Thyroid gland (tissue), 4 donors: ENCODE measurements around the gene SEC23IP. TPM values are rescaled to one million over a fixed set of nuclear protein-coding genes. Genes with fewer than 3 reads are reported as not detected.
"Not testable (repeated sequence)": the region's sequence is repeated elsewhere in the genome, so short reads cannot be mapped to it uniquely, and the experiment has no call there.

Source experiments
- DNase-seq, 2 donors: peaks; one replicate each; pipeline ENCODE4 v3.0.0-alpha.2; 2019
- H3K27ac ChIP-seq, 3 donors: fragments of 200-600 bp; sonication (generic); 1 replicate in 2 of 3; 2 replicates in 1 of 3; pipeline ENCODE4 v1.5.1; 2016 to 2019; ENCODE audit warnings: mild to moderate bottlenecking in 1 of 3, moderate library complexity in 1 of 3
- H3K27me3 ChIP-seq: fragments of 200-600 bp; sonication (generic); one replicate; pipeline ENCODE4 v1.5.1; 2019
- H3K36me3 ChIP-seq, 2 donors: fragments of 200-600 bp; sonication (generic); one replicate each; pipeline ENCODE4 v1.5.1; 2016 to 2019
- H3K4me1 ChIP-seq, 2 donors: fragments of 200-600 bp; sonication (generic); one replicate each; pipeline ENCODE4 v1.5.1; 2017 to 2019
- H3K4me3 ChIP-seq, 3 donors: fragments of 200-600 bp; sonication (generic); replicated peaks in 1 of 3; 1 replicate in 2 of 3; 2 replicates in 1 of 3; pipeline ENCODE4 v1.5.1; 2016; ENCODE audit warnings: mild to moderate bottlenecking in 1 of 3
- H3K9me3 ChIP-seq: fragments of 200-600 bp; sonication (generic); one replicate; pipeline ENCODE4 v1.5.1; 2017
- CTCF ChIP-seq, 6 experiments: fragments of 200-600 bp in 3 of 6; fragments of 450-650 bp in 3 of 6; sonication (generic) in 3 of 6; IDR thresholded peaks; one replicate each; pipeline ENCODE4 v1.5.1; 2016 to 2019; ENCODE audit warnings: antibody characterized with exemption in 6 of 6, mild to moderate bottlenecking in 2 of 6, inconsistent platforms in 1 of 6, moderate library complexity in 1 of 6
- POLR2A ChIP-seq, 2 donors: fragments of 450-650 bp; IDR thresholded peaks; one replicate each; pipeline ENCODE4 v1.6.1; 2017; ENCODE audit warnings: antibody characterized with exemption in 2 of 2, mild to moderate bottlenecking in 2 of 2, moderate library complexity in 1 of 2
- WGBS, 2 donors: methylation state at CpG; one replicate each; pipeline ENCODE4 v1.1.5; 2017; 5-methylcytosine and 5-hydroxymethylcytosine counted together
- intact Hi-C: fragments of 100-400 bp; cut with DNase I; formaldehyde crosslinking; loops from one replicate; pipeline ENCODE4 v1.15.1; 2023
- total RNA-seq, 4 donors: library from RNA; depleted of rRNA; stranded (reverse); fragments of >200 nt; gene quantifications; one replicate each; pipeline ENCODE4 v1.2.3, GENCODE V29; 2016

Gene SEC23IP
- total RNA-seq, 4 donors from 2014 or later = 16.0 to 34.0 (median 32.7) TPM

GRCh38 chr10:119903946-119904666 lies 11.6 kb downstream of the SEC23IP start:
- H3K4me3 ChIP-seq = no peak overlapping the region
- H3K4me1 ChIP-seq = peaks cover 0 to 2% of the 10 kb centered on the region in 2 donors
- intact Hi-C loops = loop anchor here (5.0 kb wide), 1 partner anchor 37 kb away; no protein-coding TSS in a partner anchor
- 91 to 95% methylated on average over 16 of the region's 16 CpGs for whole genome bisulfite sequencing, 2 donors
- DNase-seq = no peak
- no peak for TF ChIP-seq POLR2A (IDR thresholded peaks at IDR 0.05)
- no peak for TF ChIP-seq CTCF (IDR thresholded peaks at IDR 0.05)
- H3K27ac ChIP-seq = no peak overlapping the region
- H3K36me3 ChIP-seq = peaks cover 23 to 55% of the 10 kb centered on the region in 2 donors
- H3K9me3 ChIP-seq = no peaks in the 10 kb centered on the region
- no peaks in the 10 kb centered on the region for H3K27me3 ChIP-seq

- peaks cover 38 to 68% of the 10 kb centered on the region in 2 donors for H3K36me3 ChIP-seq
These were observed 15.2 kb downstream of the SEC23IP start for GRCh38 chr10:119907695-119908094.

GRCh38 chr10:119908166-119908565 lies 15.6 kb downstream of the SEC23IP start:
- H3K9me3 ChIP-seq = no peaks in the 10 kb centered on the region
- no peaks in the 10 kb centered on the region for H3K27me3 ChIP-seq
- TF ChIP-seq CTCF (IDR thresholded peaks at IDR 0.05) = no peak
- TF ChIP-seq POLR2A (IDR thresholded peaks at IDR 0.05) = no peak
- no peaks in the 10 kb centered on the region for H3K4me1 ChIP-seq
- intact Hi-C loops = no loop called here
- H3K4me3 ChIP-seq = no peak overlapping the region
- no peak for DNase-seq
- H3K36me3 ChIP-seq = peaks cover 43 to 68% of the 10 kb centered on the region in 2 donors
- H3K27ac ChIP-seq = no peak overlapping the region

More at GRCh38 chr10:119907695-119908094, 15.2 kb downstream of the SEC23IP start:
- H3K9me3 ChIP-seq, H3K27me3 ChIP-seq, DNase-seq, H3K27ac ChIP-seq, intact Hi-C loops, H3K4me3 ChIP-seq, H3K4me1 ChIP-seq: not testable (repeated sequence)
- WGBS, 2 donors = 96 to 97% methylated on average over 7 of the region's 7 CpGs

GRCh38 chr10:119910689-119911088 lies 18.2 kb downstream of the SEC23IP start:
- intact Hi-C loops = no loop called here
- H3K36me3 ChIP-seq = peaks cover 39 to 58% of the 10 kb centered on the region in 2 donors
- no peak overlapping the region for H3K4me3 ChIP-seq
- no peaks in the 10 kb centered on the region for H3K9me3 ChIP-seq
- no peak overlapping the region for H3K27ac ChIP-seq
- H3K27me3 ChIP-seq = no peaks in the 10 kb centered on the region
- WGBS, 2 donors = 97% methylated on average over 6 of the region's 6 CpGs
- no peaks in the 10 kb centered on the region for H3K4me1 ChIP-seq
- TF ChIP-seq CTCF (IDR thresholded peaks at IDR 0.05) (no peak), POLR2A (IDR thresholded peaks at IDR 0.05) (no peak)
- DNase-seq = no peak

- no peak for TF ChIP-seq POLR2A (IDR thresholded peaks at IDR 0.05)
- no peak for TF ChIP-seq CTCF (IDR thresholded peaks at IDR 0.05)
- no peaks in the 10 kb centered on the region for H3K27me3 ChIP-seq
- H3K36me3 ChIP-seq = peaks cover 44 to 61% of the 10 kb centered on the region in 2 donors
- no peaks in the 10 kb centered on the region for H3K4me1 ChIP-seq
- intact Hi-C loops = no loop called here
- no peak for DNase-seq
- H3K27ac ChIP-seq = no peak overlapping the region
- WGBS, 2 donors = 79 to 86% methylated on average over 3 of the region's 3 CpGs
- H3K9me3 ChIP-seq = no peaks in the 10 kb centered on the region
- no peak overlapping the region for H3K4me3 ChIP-seq
These were observed 25.2 kb downstream of the SEC23IP start for GRCh38 chr10:119917777-119918176.
